Dendritic cell treated with granulocyte-macrophage colony-stimulating factor and Interleukin-4, amounts not matched to agents 40 ng/mL and 50 ng/mL, for 4 days (primary cell): ENCODE data around the gene RBM26.

Experiments used
- H3K27ac Mint-ChIP-seq: one replicate; pipeline ENCODE4 v1.8.0; 2022; ENCODE audit warnings: mild to moderate bottlenecking, mixed read lengths
- H3K27me3 Mint-ChIP-seq: one replicate; pipeline ENCODE4 v1.8.0; 2022; ENCODE audit warnings: mild to moderate bottlenecking, mixed read lengths
- H3K36me3 Mint-ChIP-seq: one replicate; pipeline ENCODE4 v1.8.0; 2022; ENCODE audit warnings: low read depth, mixed read lengths
- H3K4me1 Mint-ChIP-seq: one replicate; pipeline ENCODE4 v1.8.0; 2022; ENCODE audit warnings: low read depth, mixed read lengths
- H3K4me3 Mint-ChIP-seq: one replicate; pipeline ENCODE4 v1.8.0; 2022; ENCODE audit warnings: mild to moderate bottlenecking, moderate library complexity, mixed read lengths
- H3K9me3 Mint-ChIP-seq: one replicate; pipeline ENCODE4 v1.8.0; 2022; ENCODE audit warnings: mixed read lengths
- intact Hi-C: fragments of 100-400 bp; cut with micrococcal nuclease; formaldehyde crosslinking; loops from one replicate; pipeline ENCODE4 v1.15.0; 2022

Gene RBM26

GRCh38 chr13:79405831-79406596 is at the start of gene RBM26:
Gene RBM26, minus strand, starts transcription at chr13:79406255. Its CDS starts 481 bp downstream, at chr13:79405774.
- Mint-ChIP-seq H3K36me3 (peaks cover 20% of the 10 kb centered on the region), H3K4me3 (no peak within 1 kb of the TSS), H3K27me3 (no peaks in the 10 kb centered on the region), H3K27ac (no peak within 1 kb of the TSS), H3K9me3 (no peaks in the 10 kb centered on the region), H3K4me1 (peaks cover 13% of the 10 kb centered on the region)
- intact Hi-C loops: loop anchor here (10.0 kb wide), 1 partner anchor 211 kb away; no protein-coding TSS in a partner anchor

- intact Hi-C loops: no loop called here
- Mint-ChIP-seq H3K36me3 (no peaks in the 10 kb centered on the region), H3K27me3 (peaks cover 22% of the 10 kb centered on the region), H3K4me3 (no peak overlapping the region), H3K9me3 (no peaks in the 10 kb centered on the region), H3K4me1 (peaks cover 14% of the 10 kb centered on the region), H3K27ac (no peak overlapping the region)
Observed at GRCh38 chr13:79455331-79455730, 49.3 kb upstream of the RBM26 start.

GRCh38 chr13:79452239-79452913 is 46.3 kb upstream of the RBM26 start:
- Mint-ChIP-seq H3K27ac (no peak overlapping the region), H3K4me3 (no peak overlapping the region), H3K36me3 (no peaks in the 10 kb centered on the region), H3K27me3 (peaks cover 15% of the 10 kb centered on the region), H3K4me1 (peaks cover 16% of the 10 kb centered on the region), H3K9me3 (peaks cover 10% of the 10 kb centered on the region)
- intact Hi-C loops: no loop called here

- H3K9me3 Mint-ChIP-seq: peaks cover 10% of the 10 kb centered on the region
- intact Hi-C loops: no loop called here
- peaks cover 17% of the 10 kb centered on the region for H3K27me3 Mint-ChIP-seq
- peaks cover 16% of the 10 kb centered on the region for H3K4me1 Mint-ChIP-seq
- no peaks in the 10 kb centered on the region for H3K36me3 Mint-ChIP-seq
- no peak overlapping the region for H3K27ac Mint-ChIP-seq
- no peak overlapping the region for H3K4me3 Mint-ChIP-seq
Observed at GRCh38 chr13:79451500-79451962, 45.5 kb upstream of the RBM26 start.

- Mint-ChIP-seq H3K9me3 (peaks cover 10% of the 10 kb centered on the region), H3K27ac (no peak overlapping the region), H3K27me3 (peaks cover 17% of the 10 kb centered on the region), H3K4me3 (no peak overlapping the region), H3K36me3 (no peaks in the 10 kb centered on the region), H3K4me1 (peaks cover 16% of the 10 kb centered on the region)
- intact Hi-C loops: no loop called here
Observed at GRCh38 chr13:79450110-79450509, 44.1 kb upstream of the RBM26 start.

GRCh38 chr13:79448413-79448812 is 42.4 kb upstream of the RBM26 start:
- Mint-ChIP-seq H3K36me3 (no peaks in the 10 kb centered on the region), H3K27me3 (peaks cover 14% of the 10 kb centered on the region), H3K4me1 (peaks cover 16% of the 10 kb centered on the region), H3K27ac (no peak overlapping the region), H3K9me3 (peaks cover 10% of the 10 kb centered on the region), H3K4me3 (no peak overlapping the region)
- intact Hi-C loops: no loop called here

GRCh38 chr13:79447741-79448140 is 41.7 kb upstream of the RBM26 start:
- Mint-ChIP-seq H3K27ac (no peak overlapping the region), H3K9me3 (peaks cover 10% of the 10 kb centered on the region), H3K27me3 (peaks cover 14% of the 10 kb centered on the region), H3K36me3 (no peaks in the 10 kb centered on the region), H3K4me3 (no peak overlapping the region), H3K4me1 (peaks cover 16% of the 10 kb centered on the region)
- intact Hi-C loops: no loop called here

- H3K4me3 Mint-ChIP-seq: no peak overlapping the region
- H3K9me3 Mint-ChIP-seq: peaks cover 10% of the 10 kb centered on the region
- H3K4me1 Mint-ChIP-seq: peaks cover 16% of the 10 kb centered on the region
- H3K27ac Mint-ChIP-seq: no peak overlapping the region
- peaks cover 11% of the 10 kb centered on the region for H3K27me3 Mint-ChIP-seq
- no peaks in the 10 kb centered on the region for H3K36me3 Mint-ChIP-seq
- intact Hi-C loops: no loop called here
Observed at GRCh38 chr13:79447141-79447540, 41.1 kb upstream of the RBM26 start.

- Mint-ChIP-seq H3K27ac (no peak overlapping the region), H3K36me3 (no peaks in the 10 kb centered on the region), H3K4me1 (peaks cover 7% of the 10 kb centered on the region), H3K9me3 (peaks cover 10% of the 10 kb centered on the region), H3K27me3 (peaks cover 11% of the 10 kb centered on the region), H3K4me3 (no peak overlapping the region)
- intact Hi-C loops: no loop called here
Observed at GRCh38 chr13:79445968-79446645, 40.1 kb upstream of the RBM26 start.

GRCh38 chr13:79442706-79443105 is 36.7 kb upstream of the RBM26 start:
- intact Hi-C loops: no loop called here
- H3K27me3 Mint-ChIP-seq: peaks cover 11% of the 10 kb centered on the region
- H3K9me3 Mint-ChIP-seq: no peaks in the 10 kb centered on the region
- no peak overlapping the region for H3K4me3 Mint-ChIP-seq
- no peaks in the 10 kb centered on the region for H3K4me1 Mint-ChIP-seq
- no peak overlapping the region for H3K27ac Mint-ChIP-seq
- H3K36me3 Mint-ChIP-seq: no peaks in the 10 kb centered on the region

- Mint-ChIP-seq H3K36me3 (no peaks in the 10 kb centered on the region), H3K9me3 (no peaks in the 10 kb centered on the region), H3K4me1 (no peaks in the 10 kb centered on the region), H3K27ac (no peak overlapping the region), H3K27me3 (peaks cover 6% of the 10 kb centered on the region), H3K4me3 (no peak overlapping the region)
- intact Hi-C loops: no loop called here
Observed at GRCh38 chr13:79442221-79442620, 36.2 kb upstream of the RBM26 start.

GRCh38 chr13:79440958-79441528 is 35.0 kb upstream of the RBM26 start:
- Mint-ChIP-seq H3K36me3 (no peaks in the 10 kb centered on the region), H3K9me3 (no peaks in the 10 kb centered on the region), H3K4me3 (no peak overlapping the region), H3K27me3 (peaks cover 3% of the 10 kb centered on the region), H3K27ac (no peak overlapping the region), H3K4me1 (no peaks in the 10 kb centered on the region)
- intact Hi-C loops: no loop called here

GRCh38 chr13:79439275-79439674 is 33.2 kb upstream of the RBM26 start:
- H3K36me3 Mint-ChIP-seq: no peaks in the 10 kb centered on the region
- H3K9me3 Mint-ChIP-seq: no peaks in the 10 kb centered on the region
- H3K27ac Mint-ChIP-seq: no peak overlapping the region
- intact Hi-C loops: no loop called here
- no peak overlapping the region for H3K4me3 Mint-ChIP-seq
- H3K27me3 Mint-ChIP-seq: no peaks in the 10 kb centered on the region
- no peaks in the 10 kb centered on the region for H3K4me1 Mint-ChIP-seq

GRCh38 chr13:79435561-79435990 is 29.5 kb upstream of the RBM26 start:
- Mint-ChIP-seq H3K27me3 (no peaks in the 10 kb centered on the region), H3K4me1 (no peaks in the 10 kb centered on the region), H3K36me3 (no peaks in the 10 kb centered on the region), H3K9me3 (no peaks in the 10 kb centered on the region), H3K27ac (no peak overlapping the region), H3K4me3 (no peak overlapping the region)
- intact Hi-C loops: no loop called here
